C1 segment of cervical spinal cord (tissue), 14 donors: ENCODE measurements around the gene ADGRB3.
A peak's percentile ranks its signal among the peaks of the same experiment; 100 is the strongest.
"Not testable (repeated sequence)": the region's sequence is repeated elsewhere in the genome, so short reads cannot be mapped to it uniquely, and the experiment has no call there.

Experiments used
- DNase-seq, 14 donors: peaks; one replicate each; lab custom pipeline; 2025; lab: John Stamatoyannopoulos, UW

ADGRB3 gene

DNA sequence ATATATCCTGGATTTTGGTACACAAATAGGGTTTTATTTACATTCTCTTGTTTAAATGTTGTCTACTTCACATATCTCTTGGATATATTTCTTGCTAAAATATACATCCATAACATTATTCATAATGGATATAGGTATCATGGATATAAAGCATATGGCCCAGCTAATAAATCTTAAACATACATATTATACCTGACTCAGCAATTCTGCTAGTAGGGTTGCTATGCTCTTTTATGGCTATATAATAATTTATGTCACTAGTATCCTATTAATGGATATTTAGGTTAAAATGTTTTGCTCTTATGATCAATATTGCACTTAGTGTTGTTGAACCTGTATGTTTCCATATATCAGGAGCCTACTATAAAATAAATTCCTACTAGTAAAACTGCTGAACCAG, 786.2 kb downstream of the ADGRB3 start:
- no peak for DNase-seq

DNA sequence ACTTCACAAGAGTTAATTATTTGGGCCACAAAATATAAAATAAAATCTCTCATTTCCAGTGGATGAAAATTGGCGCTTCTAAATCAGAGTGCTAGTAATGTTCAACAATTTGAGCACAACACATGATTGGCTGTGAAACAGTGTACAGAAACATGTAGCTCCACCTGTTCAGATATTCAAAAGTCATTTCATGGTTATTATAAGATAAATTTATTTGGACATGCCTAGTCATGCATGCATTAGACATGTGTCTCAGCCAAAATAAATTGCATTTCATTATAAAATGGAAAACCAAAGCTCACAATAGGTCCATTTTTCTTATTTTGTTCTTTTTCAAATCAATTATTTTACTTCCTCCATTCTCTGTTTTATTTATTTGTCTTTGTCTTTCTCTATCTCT, 786.9 kb downstream of the ADGRB3 start:
- peak in 1 of 14 donors; percentile 76 for DNase-seq

DNA sequence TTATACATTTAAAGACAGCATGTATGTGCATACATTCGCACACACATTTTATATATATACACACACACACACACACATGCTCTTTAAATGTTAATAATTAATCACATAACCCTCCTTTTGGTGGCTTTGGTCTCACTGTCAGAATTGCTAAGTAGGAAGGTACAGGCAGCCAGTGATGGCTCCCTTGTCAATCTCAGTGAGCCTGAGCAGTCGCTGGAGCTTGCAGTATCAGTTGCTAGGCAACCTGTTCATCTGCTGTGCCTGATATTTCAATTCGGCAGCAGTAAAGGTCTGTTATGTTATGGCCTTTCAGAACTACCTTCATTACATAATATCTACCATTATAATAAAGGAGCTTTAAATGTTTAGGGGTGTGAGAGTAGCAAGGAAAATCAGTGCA, 787.4 kb downstream of the ADGRB3 start:
- DNase-seq = peak in 2 of 14 donors; percentile 14 to 92

DNA sequence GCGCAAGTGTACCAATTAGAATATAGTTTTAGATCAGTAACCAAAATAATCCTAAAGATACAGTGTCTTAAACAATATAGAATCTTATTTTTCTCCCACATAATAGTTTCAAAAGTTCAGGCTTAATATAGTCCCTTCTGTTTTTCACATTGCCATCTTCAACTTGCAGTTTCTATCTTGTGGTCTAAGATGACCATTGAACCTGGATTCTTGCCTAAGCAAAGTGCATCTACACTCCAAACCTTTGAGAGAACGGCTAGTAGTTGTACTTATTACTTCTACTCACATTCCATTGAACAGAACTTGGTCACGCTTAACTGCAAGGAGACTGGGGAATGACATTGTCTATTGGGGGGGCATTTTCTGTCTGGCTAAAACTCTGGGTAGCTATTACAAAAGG, 788.7 kb downstream of the ADGRB3 start:
- DNase-seq = no peak

DNA sequence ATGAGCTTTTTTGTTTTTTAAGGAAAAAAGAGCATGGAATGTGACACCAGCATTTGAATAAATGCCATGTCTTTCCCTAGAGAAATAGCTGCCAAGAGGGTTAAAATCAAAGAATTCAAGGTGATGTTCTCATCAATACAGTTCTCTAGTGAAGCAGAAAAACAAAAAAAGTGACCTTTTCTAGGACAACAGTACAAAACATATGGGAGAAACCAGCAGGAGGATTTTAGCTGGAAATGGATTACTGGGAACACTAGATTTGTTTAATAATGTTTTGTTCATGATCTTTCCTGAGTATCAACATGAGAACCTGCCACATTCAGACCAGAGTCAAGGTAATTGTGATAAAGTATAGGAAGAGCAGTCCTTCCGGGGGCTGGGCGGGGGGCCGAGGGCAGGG, 789.5 kb downstream of the ADGRB3 start:
- DNase-seq = peak in 1 of 14 donors; percentile 55

DNA sequence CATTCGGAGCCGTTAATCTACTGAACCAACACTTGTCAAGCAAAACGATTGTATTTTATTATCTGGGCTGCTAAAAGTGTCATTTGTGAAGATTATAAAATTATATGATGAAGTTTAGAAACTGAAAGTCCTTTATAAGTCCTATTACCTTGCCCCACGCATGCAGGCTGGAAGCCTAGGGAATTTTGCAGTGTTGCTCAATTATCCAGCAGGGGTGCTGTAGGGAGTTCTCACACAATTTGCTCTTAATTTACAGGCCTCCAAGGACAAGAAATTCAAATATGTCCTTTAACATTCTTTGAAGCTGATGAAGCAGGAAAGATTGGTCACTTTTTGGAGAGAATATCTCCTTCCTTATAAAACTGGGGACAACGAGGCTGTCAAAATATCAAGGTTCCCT, 792.8 kb downstream of the ADGRB3 start:
- no peak for DNase-seq

DNA sequence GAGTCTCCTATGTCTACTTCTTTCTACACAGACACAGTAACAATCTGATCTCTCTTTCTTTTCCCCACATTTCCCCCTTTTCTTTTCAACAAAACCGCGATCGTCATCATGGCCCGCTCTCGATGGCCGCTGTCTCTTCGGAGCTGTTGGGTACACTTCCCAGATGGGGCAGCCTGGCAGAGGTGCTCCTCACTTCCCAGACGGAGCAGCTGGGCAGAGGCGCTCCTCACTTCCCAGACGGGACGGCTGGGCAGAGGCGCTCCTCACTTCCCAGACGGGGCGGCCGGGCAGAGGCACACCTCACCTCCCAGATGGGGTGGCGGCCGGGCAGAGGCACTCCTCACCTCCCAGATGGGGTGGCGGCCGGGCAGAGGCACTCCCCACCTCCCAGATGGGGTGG, 797.1 kb downstream of the ADGRB3 start:
- not testable (repeated sequence) for DNase-seq

DNA sequence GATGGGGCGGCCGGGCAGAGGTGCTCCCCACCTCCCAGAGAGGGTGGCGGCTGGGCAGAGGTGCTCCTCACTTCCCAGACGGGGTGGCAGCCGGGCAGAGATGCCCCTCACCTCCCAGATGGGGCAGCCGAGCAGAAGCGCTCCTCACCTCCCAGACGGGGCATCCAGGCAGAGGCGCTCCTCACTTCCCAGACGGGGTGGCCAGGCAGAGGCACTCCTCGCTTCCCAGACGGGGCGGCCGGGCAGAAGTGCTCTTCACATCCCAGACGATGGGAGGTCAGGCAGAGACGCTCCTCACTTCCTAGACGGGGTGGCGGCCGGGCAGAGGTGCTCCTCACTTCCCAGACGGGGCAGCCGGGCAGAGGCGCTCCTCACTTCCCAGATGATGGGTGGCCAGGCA, 798.0 kb downstream of the ADGRB3 start:
- DNase-seq = not testable (repeated sequence)

DNA sequence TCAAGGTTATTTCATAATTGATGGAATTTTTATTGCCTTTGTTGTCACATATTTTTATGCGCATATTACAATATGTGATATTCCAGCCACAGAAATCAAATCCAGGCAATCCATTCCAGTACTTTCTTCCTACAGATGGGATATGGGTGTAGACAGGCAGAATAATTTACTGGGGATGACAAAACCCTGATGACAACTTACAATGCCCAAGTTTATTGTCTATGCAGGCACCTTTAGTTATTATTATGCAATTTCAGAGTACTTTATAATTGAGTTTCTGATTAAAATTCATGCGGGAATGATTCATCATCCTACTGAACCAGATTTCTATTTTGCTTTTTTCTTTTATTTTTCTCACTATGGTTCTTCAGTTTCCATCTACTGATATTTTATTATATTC, 803.0 kb downstream of the ADGRB3 start:
- no peak for DNase-seq
